ENCODE measurements around the gene KRTAP12-4. TPM values are rescaled to one million over a fixed set of nuclear protein-coding genes. Genes with fewer than 3 reads are reported as not detected.

Gene KRTAP12-4
- total and polyA plus RNA-seq, 9 of the 15 experiments (the other 6 are each of a cell fraction or from before 2014, with no cell fraction given) = not detected

DNA sequence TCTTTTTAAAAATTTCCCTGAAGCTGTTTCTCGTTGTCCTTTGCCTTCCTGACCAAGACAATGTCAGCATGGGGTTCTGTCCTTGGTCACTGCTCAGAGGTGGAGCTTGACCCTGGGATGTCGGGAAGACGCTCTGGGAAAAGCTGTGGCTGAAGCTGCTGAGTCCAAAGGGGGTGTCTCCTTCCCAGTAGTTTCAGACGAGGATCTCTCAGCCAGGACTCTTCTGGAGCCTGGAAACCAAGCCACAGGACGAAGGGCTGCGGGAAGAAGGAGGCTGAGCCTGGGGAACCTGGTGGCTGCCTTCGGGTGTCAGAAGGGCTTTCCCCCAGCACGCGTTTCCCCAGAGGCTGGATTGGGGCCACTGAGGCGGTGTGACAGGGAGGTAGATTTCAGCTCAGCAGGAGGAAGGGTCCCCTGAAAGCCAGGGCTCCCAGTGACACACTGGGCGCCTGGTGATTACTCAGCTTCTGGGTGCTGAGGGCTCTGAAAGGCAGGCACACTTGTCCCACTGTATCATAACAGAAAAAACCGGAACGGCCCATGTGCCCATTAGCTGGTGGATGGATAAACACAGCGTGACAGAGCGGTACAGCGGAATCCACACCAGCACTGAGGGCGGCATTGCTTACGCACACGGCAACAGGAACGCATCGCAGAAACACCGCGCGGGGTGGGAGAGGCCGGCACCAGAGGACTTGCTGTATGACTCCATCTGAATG, 32.5 kb upstream of the KRTAP12-4 start:
- ATAC-seq = no peak
- no peak overlapping the region for H2AFZ ChIP-seq (ENCODE audit: low read depth, low read length)
- TF ChIP-seq NELFE (IDR thresholded peaks at IDR 0.05; ENCODE audit: insufficient read depth, insufficient read length) (no peak), ATF7 (IDR thresholded peaks at IDR 0.05) (no peak), TSC22D4 (tag; IDR thresholded peaks at IDR 0.05) (no peak), SMARCC2 (IDR thresholded peaks at IDR 0.05; ENCODE audit: low read depth) (no peak), TEAD4 (IDR thresholded peaks at IDR 0.05; ENCODE audit: low read length) (no peak), TEAD4 (CRISPR knock-in tag; IDR thresholded peaks at IDR 0.05; ENCODE audit: borderline replicate concordance) (no peak), PURB (CRISPR knock-in tag; IDR thresholded peaks at IDR 0.05; ENCODE audit: low read depth) (no peak), TRIM28 (IDR thresholded peaks at IDR 0.05) (no peak), BCOR (IDR thresholded peaks at IDR 0.05) (no peak), NR0B1 (IDR thresholded peaks at IDR 0.05; ENCODE audit: partially characterized antibody) (no peak)
- in situ Hi-C loops (cut with MboI) = no loop called here
- H3K4me2 ChIP-seq (ENCODE audit: insufficient read depth, low read length) = no peak overlapping the region
- no peaks in the 10 kb centered on the region for H3K36me3 ChIP-seq (ENCODE audit: control insufficient read depth, insufficient read depth, low read length)
- no peak overlapping the region for H3K4me3 ChIP-seq
- intact Hi-C loops (cut with micrococcal nuclease) = no loop called here
- WGBS (ENCODE audit: insufficient coverage, low coverage, missing lambda C conversion rate) = 4% methylated on average over 25 of the region's 25 CpGs
- H3K9ac ChIP-seq (ENCODE audit: insufficient read depth in 1 of 2, low read depth in 2 of 2, low read length in 2 of 2) = no peak overlapping the region
- H3K9me3 ChIP-seq (replicated peaks; ENCODE audit: control insufficient read depth, insufficient read depth, low read depth, low read length) = no peaks in the 10 kb centered on the region
- H3K4me1 ChIP-seq (replicated peaks in 1 of 2; ENCODE audit: control insufficient read depth in 2 of 2, insufficient read depth in 2 of 2, low read length in 2 of 2) = peaks cover 0 to 1% of the 10 kb centered on the region in 2 experiments; a peak in 2 of 5 replicates
- H3K79me2 ChIP-seq (ENCODE audit: control insufficient read depth, insufficient read depth, low read length) = no peaks in the 10 kb centered on the region
- no TSS peak for BruUV-seq (replicated peaks)
- no peak for DNase-seq (ENCODE audit: extremely low read depth in 1 of 4, low spot score in 3 of 4)
- H3K27me3 ChIP-seq (ENCODE audit: control insufficient read depth in 2 of 2, insufficient read depth in 2 of 2, low read length in 2 of 2) = peaks cover 20 to 51% of the 10 kb centered on the region in 2 experiments
- no peaks in the 10 kb centered on the region for H3K9me1 ChIP-seq (ENCODE audit: control insufficient read depth, insufficient read depth, low read length)
- ChIA-PET POLR2A (interaction anchor here (0.7 to 1.0 kb wide), 2 partner anchors 10 to 443 kb away, joined by 3 read pairs; no protein-coding TSS in a partner anchor), CTCF (ENCODE audit: low intra/inter-chr PET ratio) (no interaction called here)
- 0 out of 2 replicates have a peak, but pooled peaks cover 4% of the 10 kb centered on the region for H4K20me1 ChIP-seq (replicated peaks; ENCODE audit: control insufficient read depth, insufficient read depth, low read length)
- H3K27ac ChIP-seq (ENCODE audit: extremely low read depth, low read depth, low read length) = no peak overlapping the region
- FAIRE-seq = no peak
